ENCODE measurements around the gene CEP128.
A peak's percentile ranks its signal among the peaks of the same experiment; 100 is the strongest.

CEP128 gene

GRCh38 chr14:80645667-80646413 lies 295.7 kb downstream of the CEP128 start:
- H3K79me2 ChIP-seq (ENCODE audit: control insufficient read depth, insufficient read depth, low read length, unreplicated experiment), result no peaks in the 10 kb centered on the region
- no peak overlapping the region for H3K27ac ChIP-seq (ENCODE audit: low read depth, low read length)

GRCh38 chr14:80644826-80645225 lies 296.7 kb downstream of the CEP128 start:
- no peak overlapping the region for H2AFZ ChIP-seq (ENCODE audit: low read length, unreplicated experiment)
- H3K79me2 ChIP-seq (ENCODE audit: control insufficient read depth, insufficient read depth, low read length, unreplicated experiment), result no peaks in the 10 kb centered on the region
- peaks cover under 1% of the 10 kb centered on the region for H3K4me1 ChIP-seq (ENCODE audit: control insufficient read depth, insufficient read depth, low read length, unreplicated experiment)
- H3K27ac ChIP-seq (ENCODE audit: low read depth, low read length), result no peak overlapping the region
- no peak overlapping the region for H3K4me3 ChIP-seq (ENCODE audit: low read depth, low read length)
- H3K36me3 ChIP-seq (ENCODE audit: insufficient read depth, low read length), result no peaks in the 10 kb centered on the region
- H3K27me3 ChIP-seq (ENCODE audit: insufficient read depth, low read length), result no peaks in the 10 kb centered on the region

More at GRCh38 chr14:80645667-80646413, 295.7 kb downstream of the CEP128 start:
- no peak overlapping the region for H2AFZ ChIP-seq (ENCODE audit: low read length, unreplicated experiment)
- H3K4me3 ChIP-seq (ENCODE audit: low read depth, low read length), result no peak overlapping the region
- no peaks in the 10 kb centered on the region for H3K4me1 ChIP-seq (ENCODE audit: control insufficient read depth, insufficient read depth, low read length, unreplicated experiment)
- no peaks in the 10 kb centered on the region for H3K27me3 ChIP-seq (ENCODE audit: insufficient read depth, low read length)
- H3K36me3 ChIP-seq (ENCODE audit: insufficient read depth, low read length), result no peaks in the 10 kb centered on the region

GRCh38 chr14:80638620-80639515 lies 302.7 kb downstream of the CEP128 start:
- H3K36me3 ChIP-seq (ENCODE audit: insufficient read depth, low read length), result 0 out of 2 replicates have a peak, but pooled peaks cover 4% of the 10 kb centered on the region
- peak overlapping the region; percentile 15 for H2AFZ ChIP-seq (ENCODE audit: low read length, unreplicated experiment)
- H3K4me3 ChIP-seq (ENCODE audit: low read depth, low read length), result peak overlapping the region; percentile 44; the same call in 1 of the 2 replicates
- no peaks in the 10 kb centered on the region for H3K79me2 ChIP-seq (ENCODE audit: control insufficient read depth, insufficient read depth, low read length, unreplicated experiment)
- H3K27ac ChIP-seq (ENCODE audit: low read depth, low read length), result peak overlapping the region; percentile 81
- no peaks in the 10 kb centered on the region for H3K27me3 ChIP-seq (ENCODE audit: insufficient read depth, low read length)
- peaks cover 23% of the 10 kb centered on the region for H3K4me1 ChIP-seq (ENCODE audit: control insufficient read depth, insufficient read depth, low read length, unreplicated experiment)

GRCh38 chr14:80637756-80638619 lies 303.6 kb downstream of the CEP128 start:
- Histone ChIP-seq H3K27ac (ENCODE audit: low read depth, low read length) (peak overlapping the region; percentile 81), H3K4me1 (ENCODE audit: control insufficient read depth, insufficient read depth, low read length, unreplicated experiment) (peaks cover 23% of the 10 kb centered on the region), H3K27me3 (ENCODE audit: insufficient read depth, low read length) (no peaks in the 10 kb centered on the region), H3K36me3 (ENCODE audit: insufficient read depth, low read length) (0 out of 2 replicates have a peak, but pooled peaks cover 4% of the 10 kb centered on the region), H2AFZ (ENCODE audit: low read length, unreplicated experiment) (peak overlapping the region; percentile 15), H3K4me3 (ENCODE audit: low read depth, low read length) (peak overlapping the region; percentile 15; the same call in 1 of the 2 replicates), H3K79me2 (ENCODE audit: control insufficient read depth, insufficient read depth, low read length, unreplicated experiment) (no peaks in the 10 kb centered on the region)

GRCh38 chr14:80636071-80636470 lies 305.5 kb downstream of the CEP128 start:
- Histone ChIP-seq H2AFZ (ENCODE audit: low read length, unreplicated experiment) (no peak overlapping the region), H3K27me3 (ENCODE audit: insufficient read depth, low read length) (no peaks in the 10 kb centered on the region), H3K27ac (ENCODE audit: low read depth, low read length) (no peak overlapping the region), H3K79me2 (ENCODE audit: control insufficient read depth, insufficient read depth, low read length, unreplicated experiment) (no peaks in the 10 kb centered on the region), H3K4me1 (ENCODE audit: control insufficient read depth, insufficient read depth, low read length, unreplicated experiment) (peaks cover 23% of the 10 kb centered on the region), H3K4me3 (ENCODE audit: low read depth, low read length) (no peak overlapping the region), H3K36me3 (ENCODE audit: insufficient read depth, low read length) (0 out of 2 replicates have a peak, but pooled peaks cover 4% of the 10 kb centered on the region)

- Histone ChIP-seq H3K79me2 (ENCODE audit: control insufficient read depth, insufficient read depth, low read length, unreplicated experiment) (no peaks in the 10 kb centered on the region), H3K27ac (ENCODE audit: low read depth, low read length) (no peak overlapping the region), H3K4me1 (ENCODE audit: control insufficient read depth, insufficient read depth, low read length, unreplicated experiment) (peaks cover 17% of the 10 kb centered on the region), H3K27me3 (ENCODE audit: insufficient read depth, low read length) (no peaks in the 10 kb centered on the region), H3K4me3 (ENCODE audit: low read depth, low read length) (no peak overlapping the region), H3K36me3 (ENCODE audit: insufficient read depth, low read length) (0 out of 2 replicates have a peak, but pooled peaks cover 4% of the 10 kb centered on the region), H2AFZ (ENCODE audit: low read length, unreplicated experiment) (no peak overlapping the region)
These were observed 307.3 kb downstream of the CEP128 start for GRCh38 chr14:80634106-80634758.

- Histone ChIP-seq H3K27me3 (ENCODE audit: insufficient read depth, low read length) (no peaks in the 10 kb centered on the region), H3K27ac (ENCODE audit: low read depth, low read length) (peak overlapping the region; percentile 1; the same call in 1 of the 2 replicates)
These were observed 311.9 kb downstream of the CEP128 start for GRCh38 chr14:80629606-80630005.

GRCh38 chr14:80628547-80628946 lies 313.0 kb downstream of the CEP128 start:
- no peak overlapping the region for H3K4me3 ChIP-seq (ENCODE audit: low read depth, low read length)
- no peak overlapping the region for H2AFZ ChIP-seq (ENCODE audit: low read length, unreplicated experiment)
- no peaks in the 10 kb centered on the region for H3K4me1 ChIP-seq (ENCODE audit: control insufficient read depth, insufficient read depth, low read length, unreplicated experiment)
- no peaks in the 10 kb centered on the region for H3K36me3 ChIP-seq (ENCODE audit: insufficient read depth, low read length)
- no peak overlapping the region for H3K27ac ChIP-seq (ENCODE audit: low read depth, low read length)
- H3K27me3 ChIP-seq (ENCODE audit: insufficient read depth, low read length), result no peaks in the 10 kb centered on the region
- H3K79me2 ChIP-seq (ENCODE audit: control insufficient read depth, insufficient read depth, low read length, unreplicated experiment), result no peaks in the 10 kb centered on the region

More at GRCh38 chr14:80629606-80630005, 311.9 kb downstream of the CEP128 start:
- H3K4me1 ChIP-seq (ENCODE audit: control insufficient read depth, insufficient read depth, low read length, unreplicated experiment), result no peaks in the 10 kb centered on the region
- H3K4me3 ChIP-seq (ENCODE audit: low read depth, low read length), result no peak overlapping the region
- H3K79me2 ChIP-seq (ENCODE audit: control insufficient read depth, insufficient read depth, low read length, unreplicated experiment), result no peaks in the 10 kb centered on the region
- H3K36me3 ChIP-seq (ENCODE audit: insufficient read depth, low read length), result no peaks in the 10 kb centered on the region
- no peak overlapping the region for H2AFZ ChIP-seq (ENCODE audit: low read length, unreplicated experiment)

- no peaks in the 10 kb centered on the region for H3K4me1 ChIP-seq (ENCODE audit: control insufficient read depth, insufficient read depth, low read length, unreplicated experiment)
- H3K27ac ChIP-seq (ENCODE audit: low read depth, low read length), result no peak overlapping the region
- H3K79me2 ChIP-seq (ENCODE audit: control insufficient read depth, insufficient read depth, low read length, unreplicated experiment), result no peaks in the 10 kb centered on the region
- peak overlapping the region; percentile 10 for H2AFZ ChIP-seq (ENCODE audit: low read length, unreplicated experiment)
- H3K4me3 ChIP-seq (ENCODE audit: low read depth, low read length), result no peak overlapping the region
- no peaks in the 10 kb centered on the region for H3K36me3 ChIP-seq (ENCODE audit: insufficient read depth, low read length)
- H3K27me3 ChIP-seq (ENCODE audit: insufficient read depth, low read length), result no peaks in the 10 kb centered on the region
These were observed 313.8 kb downstream of the CEP128 start for GRCh38 chr14:80627745-80628144.
